Smooth muscle cell (in vitro differentiated cells): ENCODE data around the gene KIF21B. TPM values are rescaled to one million over a fixed set of nuclear protein-coding genes. Genes with fewer than 3 reads are reported as not detected.

Experiments
- DNase-seq: peaks from one replicate; lab custom pipeline; 2025; ENCODE audit not compliant: unreplicated experiment; lab: John Stamatoyannopoulos, UW
- H2AFZ ChIP-seq: fragments of 200-600 bp; sonication (generic); 2 replicates; pipeline ENCODE4 v1.6.0; 2016; ENCODE audit warnings: antibody characterized with exemption, low read depth, mild to moderate bottlenecking
- H3F3A ChIP-seq: fragments of 200-600 bp; sonication (generic); 2 replicates; pipeline ENCODE4 v1.6.0; 2017; ENCODE audit warnings: antibody characterized with exemption, low read depth
- H3K27ac ChIP-seq: fragments of 200-600 bp; sonication (generic); 2 replicates; pipeline ENCODE4 v1.5.1; 2016; ENCODE audit warnings: low read depth, mild to moderate bottlenecking
- H3K27me3 ChIP-seq: fragments of 200-600 bp; sonication (generic); 2 replicates; pipeline ENCODE4 v1.6.1; 2016; ENCODE audit warnings: low read depth, mild to moderate bottlenecking
- H3K36me3 ChIP-seq: fragments of 200-600 bp; sonication (generic); 2 replicates; pipeline ENCODE4 v1.5.1; 2016; ENCODE audit warnings: low read depth
- H3K4me1 ChIP-seq: fragments of 200-600 bp; sonication (generic); 2 replicates; pipeline ENCODE4 v1.5.1; 2016; ENCODE audit warnings: low read depth
- H3K4me2 ChIP-seq: fragments of 200-600 bp; sonication (generic); 2 replicates; pipeline ENCODE4 v1.6.0; 2016; ENCODE audit warnings: mild to moderate bottlenecking
- H3K4me3 ChIP-seq: fragments of 200-600 bp; sonication (generic); 2 replicates; pipeline ENCODE4 v1.5.1; 2016; ENCODE audit warnings: mild to moderate bottlenecking
- H3K79me2 ChIP-seq: fragments of 200-600 bp; sonication (generic); 2 replicates; pipeline ENCODE4 v1.6.0; 2016; ENCODE audit warnings: low read depth, mild to moderate bottlenecking
- H3K9ac ChIP-seq: fragments of 200-600 bp; sonication (generic); 2 replicates; pipeline ENCODE4 v1.6.0; 2016; ENCODE audit warnings: low read depth
- H3K9me3 ChIP-seq: fragments of 200-600 bp; sonication (generic); replicated peaks from 2 replicates; pipeline ENCODE4 v1.5.1; 2016; ENCODE audit warnings: low read depth
- H4K20me1 ChIP-seq: fragments of 200-600 bp; sonication (generic); 2 replicates; pipeline ENCODE4 v1.6.0; 2016; ENCODE audit warnings: low read depth
- WGBS: methylation state at CpG from one replicate; pipeline ENCODE4 v1.1.7; 2016; ENCODE audit warnings: low lambda C conversion rate; 5-methylcytosine and 5-hydroxymethylcytosine counted together
- polyA plus RNA-seq: library from polyadenylated mRNA; unstranded; fragments of >200 nt; fragmentation: Nextera tagmentation; extraction: Ambion mirVana; gene quantifications from 2 replicates; pipeline ENCODE4 v1.2.1, GENCODE V29; 2016
- total RNA-seq: library from RNA; depleted of rRNA; stranded (reverse); fragments of >200 nt; gene quantifications from 2 replicates; pipeline ENCODE4 v1.2.3, GENCODE V29; 2014
- TF ChIP-seq, protein P1 (sequence below): fragments of 200-600 bp; sonication (generic); IDR thresholded peaks from 2 replicates; pipeline ENCODE4 v1.5.1; 2017; ENCODE audit warnings: borderline replicate concordance, mild to moderate bottlenecking, antibody characterized with exemption; ENCODE audit not compliant: insufficient read depth, poor library complexity, severe bottlenecking

The KIF21B gene
- total and polyA plus RNA-seq, 2 experiments from 2014 or later, result 1.0 to 1.9 TPM

DNA sequence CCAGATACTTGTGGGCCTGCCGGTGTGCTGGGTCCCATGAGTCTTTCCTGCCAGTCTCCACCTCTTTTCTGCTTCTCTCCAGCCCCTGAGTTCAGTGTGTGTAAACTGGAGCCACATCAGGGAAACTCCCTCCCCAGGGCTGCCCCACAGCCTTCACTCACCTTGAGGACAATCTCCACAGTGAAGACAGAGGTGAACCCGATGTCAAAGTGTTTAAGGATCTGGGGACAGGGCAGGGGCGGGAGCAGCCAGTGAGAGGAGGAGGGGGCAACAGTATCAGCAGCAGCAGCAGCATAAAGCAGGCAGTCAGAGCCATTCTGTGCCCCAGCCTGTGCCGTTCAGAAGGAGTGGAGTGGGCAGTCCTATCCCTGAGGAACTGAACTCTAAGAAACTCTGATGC is 45.5 kb upstream of the KIF21B start:
- Histone ChIP-seq H3K9ac (no peak overlapping the region), H3K4me3 (no peak overlapping the region), H3K36me3 (no peaks in the 10 kb centered on the region), H3K27me3 (no peaks in the 10 kb centered on the region), H2AFZ (no peak overlapping the region), H3K4me1 (no peaks in the 10 kb centered on the region), H3K9me3 (no peaks in the 10 kb centered on the region), H3K79me2 (no peaks in the 10 kb centered on the region), H3F3A (no peaks in the 10 kb centered on the region), H3K27ac (no peak overlapping the region), H3K4me2 (no peak overlapping the region), H4K20me1 (no peaks in the 10 kb centered on the region)
- WGBS, result 72% methylated on average over 4 of the region's 4 CpGs
- TF ChIP-seq, protein P1, sequence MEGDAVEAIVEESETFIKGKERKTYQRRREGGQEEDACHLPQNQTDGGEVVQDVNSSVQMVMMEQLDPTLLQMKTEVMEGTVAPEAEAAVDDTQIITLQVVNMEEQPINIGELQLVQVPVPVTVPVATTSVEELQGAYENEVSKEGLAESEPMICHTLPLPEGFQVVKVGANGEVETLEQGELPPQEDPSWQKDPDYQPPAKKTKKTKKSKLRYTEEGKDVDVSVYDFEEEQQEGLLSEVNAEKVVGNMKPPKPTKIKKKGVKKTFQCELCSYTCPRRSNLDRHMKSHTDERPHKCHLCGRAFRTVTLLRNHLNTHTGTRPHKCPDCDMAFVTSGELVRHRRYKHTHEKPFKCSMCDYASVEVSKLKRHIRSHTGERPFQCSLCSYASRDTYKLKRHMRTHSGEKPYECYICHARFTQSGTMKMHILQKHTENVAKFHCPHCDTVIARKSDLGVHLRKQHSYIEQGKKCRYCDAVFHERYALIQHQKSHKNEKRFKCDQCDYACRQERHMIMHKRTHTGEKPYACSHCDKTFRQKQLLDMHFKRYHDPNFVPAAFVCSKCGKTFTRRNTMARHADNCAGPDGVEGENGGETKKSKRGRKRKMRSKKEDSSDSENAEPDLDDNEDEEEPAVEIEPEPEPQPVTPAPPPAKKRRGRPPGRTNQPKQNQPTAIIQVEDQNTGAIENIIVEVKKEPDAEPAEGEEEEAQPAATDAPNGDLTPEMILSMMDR, result no peak
- DNase-seq, result no peak

DNA sequence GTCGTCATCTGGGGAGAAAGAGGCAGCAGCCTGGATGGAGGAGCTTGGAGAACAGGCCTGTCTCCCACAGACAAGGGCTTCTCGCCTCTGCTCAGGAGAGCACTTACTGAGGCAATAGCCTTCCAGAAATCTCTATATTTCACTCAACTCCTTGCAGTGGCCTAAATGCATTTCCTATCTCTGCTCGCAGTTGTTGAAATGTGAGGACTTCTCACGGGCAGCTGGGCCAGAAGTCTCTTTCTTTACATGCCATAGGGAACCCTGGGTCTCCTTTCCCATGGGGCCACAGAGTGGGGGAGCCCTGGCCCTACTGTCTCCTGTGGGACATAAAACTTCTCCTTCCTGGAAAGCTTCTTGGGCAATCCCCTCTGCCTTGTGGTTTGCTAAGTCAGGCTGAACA is 43.5 kb upstream of the KIF21B start:
- TF ChIP-seq, protein P1, result no peak
- no peak for DNase-seq
- Histone ChIP-seq H3K9ac (no peak overlapping the region), H2AFZ (no peak overlapping the region), H3K4me2 (no peak overlapping the region), H3K4me1 (peaks cover 7% of the 10 kb centered on the region), H3K27me3 (no peaks in the 10 kb centered on the region), H3F3A (no peaks in the 10 kb centered on the region), H3K36me3 (no peaks in the 10 kb centered on the region), H3K79me2 (no peaks in the 10 kb centered on the region), H4K20me1 (no peaks in the 10 kb centered on the region), H3K4me3 (no peak overlapping the region), H3K27ac (no peak overlapping the region), H3K9me3 (no peaks in the 10 kb centered on the region)
- 77% methylated on average over 4 of the region's 4 CpGs for WGBS

DNA sequence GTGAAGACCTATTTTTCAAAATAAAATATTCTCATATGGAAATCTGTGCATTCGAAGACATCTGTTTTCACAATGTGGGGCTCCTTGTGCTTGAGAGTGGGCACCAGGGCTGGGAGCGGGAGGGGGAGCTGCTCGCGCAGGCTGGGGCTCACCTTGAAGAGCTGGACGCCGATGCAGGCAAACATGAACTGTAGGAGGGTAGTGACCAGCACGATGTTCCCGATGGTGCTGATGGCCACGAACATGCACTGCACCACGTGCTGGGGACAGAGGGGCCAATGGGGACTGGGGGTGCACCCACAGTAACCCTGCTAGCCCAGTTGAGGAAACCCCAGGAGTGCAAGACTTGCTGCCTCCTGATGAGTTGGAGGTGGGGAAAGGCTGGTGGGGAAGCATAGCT is 42.2 kb upstream of the KIF21B start:
- no peak overlapping the region for H3K27ac ChIP-seq
- no peak overlapping the region for H3K4me3 ChIP-seq
- no peak overlapping the region for H3K9ac ChIP-seq
- no peaks in the 10 kb centered on the region for H3K79me2 ChIP-seq
- no peak for DNase-seq
- TF ChIP-seq, protein P1, result no peak
- 93% methylated on average over 10 of the region's 10 CpGs for WGBS
- H2AFZ ChIP-seq, result no peak overlapping the region
- H3K9me3 ChIP-seq, result no peaks in the 10 kb centered on the region
- H3K4me1 ChIP-seq, result peaks cover 7% of the 10 kb centered on the region
- no peaks in the 10 kb centered on the region for H4K20me1 ChIP-seq
- no peaks in the 10 kb centered on the region for H3K27me3 ChIP-seq
- H3F3A ChIP-seq, result no peaks in the 10 kb centered on the region
- no peak overlapping the region for H3K4me2 ChIP-seq
- H3K36me3 ChIP-seq, result no peaks in the 10 kb centered on the region

DNA sequence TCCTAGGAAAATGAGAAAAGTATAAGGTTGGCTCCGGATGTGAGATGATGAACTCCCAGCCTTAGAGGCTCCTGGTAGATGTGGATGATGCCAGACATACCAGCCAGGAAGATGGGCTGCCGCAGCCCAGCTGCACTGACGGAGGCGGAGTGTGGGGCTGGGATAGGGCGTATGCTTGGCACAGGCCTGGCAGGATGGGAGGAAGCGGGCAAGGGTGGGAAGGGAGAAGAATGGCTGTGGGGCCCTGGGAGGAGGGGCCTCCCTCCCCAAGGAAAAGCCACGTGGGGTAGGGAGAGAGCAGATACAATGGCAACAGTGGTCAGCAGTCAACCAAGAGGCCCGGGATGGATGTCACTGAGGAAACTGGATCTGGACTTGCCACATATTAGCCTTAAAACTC is 41.3 kb upstream of the KIF21B start:
- no peaks in the 10 kb centered on the region for H3K9me3 ChIP-seq
- no peaks in the 10 kb centered on the region for H3K36me3 ChIP-seq
- H2AFZ ChIP-seq, result no peak overlapping the region
- H3K4me3 ChIP-seq, result no peak overlapping the region
- no peak overlapping the region for H3K4me2 ChIP-seq
- no peak overlapping the region for H3K27ac ChIP-seq
- H3K9ac ChIP-seq, result no peak overlapping the region
- H3F3A ChIP-seq, result no peaks in the 10 kb centered on the region
- 91% methylated on average over 8 of the region's 8 CpGs for WGBS
- TF ChIP-seq, protein P1, result no peak
- no peak for DNase-seq
- no peaks in the 10 kb centered on the region for H3K27me3 ChIP-seq
- H3K4me1 ChIP-seq, result peaks cover 7% of the 10 kb centered on the region
- no peaks in the 10 kb centered on the region for H4K20me1 ChIP-seq
- H3K79me2 ChIP-seq, result no peaks in the 10 kb centered on the region
